Fibroblast of mammary gland (primary cell): ENCODE results near the gene DGCR8.

Source experiments
- DNase-seq: peaks from one replicate; pipeline ENCODE4 v3.0.0-alpha.2; 2010; ENCODE audit warnings: low read depth
- H3K4me3 ChIP-seq: 2 replicates; pipeline ENCODE4 v1.5.1; 2011; ENCODE audit warnings: low read depth, mild to moderate bottlenecking, low read length, moderate library complexity; ENCODE audit not compliant: control insufficient read depth
- TF ChIP-seq, protein P1 (sequence below): conservative IDR thresholded peaks from 2 replicates; pipeline ENCODE4 v1.5.1; 2011; ENCODE audit warnings: low read depth, low read length, inconsistent platforms; ENCODE audit not compliant: control insufficient read depth, insufficient read depth

Gene DGCR8

DNA sequence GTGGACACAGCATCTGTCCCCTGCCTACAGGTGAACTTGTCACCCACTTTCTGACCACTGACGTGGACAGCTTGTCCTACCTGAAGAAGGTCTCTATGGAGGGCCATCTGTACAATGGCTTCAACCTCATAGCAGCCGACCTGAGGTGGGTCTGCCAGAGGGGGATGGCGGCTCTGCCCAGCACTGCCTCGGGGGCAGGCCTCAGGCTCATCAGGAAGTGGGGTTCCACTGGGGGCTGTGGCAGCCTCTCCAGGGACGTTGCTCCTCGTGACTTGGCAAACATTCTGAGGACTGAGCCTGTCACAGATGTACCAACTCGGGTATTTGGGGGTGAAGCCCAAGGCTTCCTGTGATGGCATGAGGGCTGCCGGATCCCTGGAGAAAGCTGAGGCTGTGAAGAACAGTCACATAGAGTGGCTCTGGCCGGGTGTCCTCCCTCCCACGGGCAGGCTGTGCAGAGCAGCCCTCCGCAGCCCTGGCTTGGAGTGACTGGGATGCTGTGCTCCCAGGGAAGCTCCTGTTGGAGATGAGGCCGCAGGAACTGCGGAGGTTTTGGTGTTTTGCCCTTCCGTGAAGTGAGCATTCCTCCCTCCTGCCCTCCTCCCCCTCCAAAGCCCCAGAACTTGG lies 26.5 kb upstream of the DGCR8 start:
- TF ChIP-seq, protein P1, sequence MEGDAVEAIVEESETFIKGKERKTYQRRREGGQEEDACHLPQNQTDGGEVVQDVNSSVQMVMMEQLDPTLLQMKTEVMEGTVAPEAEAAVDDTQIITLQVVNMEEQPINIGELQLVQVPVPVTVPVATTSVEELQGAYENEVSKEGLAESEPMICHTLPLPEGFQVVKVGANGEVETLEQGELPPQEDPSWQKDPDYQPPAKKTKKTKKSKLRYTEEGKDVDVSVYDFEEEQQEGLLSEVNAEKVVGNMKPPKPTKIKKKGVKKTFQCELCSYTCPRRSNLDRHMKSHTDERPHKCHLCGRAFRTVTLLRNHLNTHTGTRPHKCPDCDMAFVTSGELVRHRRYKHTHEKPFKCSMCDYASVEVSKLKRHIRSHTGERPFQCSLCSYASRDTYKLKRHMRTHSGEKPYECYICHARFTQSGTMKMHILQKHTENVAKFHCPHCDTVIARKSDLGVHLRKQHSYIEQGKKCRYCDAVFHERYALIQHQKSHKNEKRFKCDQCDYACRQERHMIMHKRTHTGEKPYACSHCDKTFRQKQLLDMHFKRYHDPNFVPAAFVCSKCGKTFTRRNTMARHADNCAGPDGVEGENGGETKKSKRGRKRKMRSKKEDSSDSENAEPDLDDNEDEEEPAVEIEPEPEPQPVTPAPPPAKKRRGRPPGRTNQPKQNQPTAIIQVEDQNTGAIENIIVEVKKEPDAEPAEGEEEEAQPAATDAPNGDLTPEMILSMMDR, result no peak
- H3K4me3 ChIP-seq, result no peak overlapping the region
- no peak for DNase-seq

DNA sequence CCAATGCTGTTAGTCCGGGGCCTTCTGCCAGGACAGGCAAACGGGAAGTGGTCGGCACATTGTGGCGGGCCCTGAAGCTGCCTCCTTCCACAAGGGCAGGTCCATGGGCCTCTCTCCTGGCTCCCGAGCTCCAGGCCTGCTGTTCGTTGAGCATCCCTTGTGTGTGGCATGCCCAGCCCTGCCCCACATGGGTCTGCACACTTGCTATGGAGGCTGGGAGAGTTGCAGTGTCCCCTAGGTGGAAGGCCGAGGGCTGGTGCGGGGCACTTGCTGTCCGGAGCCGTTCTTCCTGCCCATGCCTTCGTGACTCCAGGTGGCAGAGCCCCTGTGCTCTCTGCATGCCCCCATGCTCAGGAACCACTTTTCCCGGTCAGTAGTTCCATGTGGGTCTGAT lies 26.0 kb upstream of the DGCR8 start:
- TF ChIP-seq, protein P1, result no peak
- no peak for DNase-seq
- H3K4me3 ChIP-seq, result no peak overlapping the region

DNA sequence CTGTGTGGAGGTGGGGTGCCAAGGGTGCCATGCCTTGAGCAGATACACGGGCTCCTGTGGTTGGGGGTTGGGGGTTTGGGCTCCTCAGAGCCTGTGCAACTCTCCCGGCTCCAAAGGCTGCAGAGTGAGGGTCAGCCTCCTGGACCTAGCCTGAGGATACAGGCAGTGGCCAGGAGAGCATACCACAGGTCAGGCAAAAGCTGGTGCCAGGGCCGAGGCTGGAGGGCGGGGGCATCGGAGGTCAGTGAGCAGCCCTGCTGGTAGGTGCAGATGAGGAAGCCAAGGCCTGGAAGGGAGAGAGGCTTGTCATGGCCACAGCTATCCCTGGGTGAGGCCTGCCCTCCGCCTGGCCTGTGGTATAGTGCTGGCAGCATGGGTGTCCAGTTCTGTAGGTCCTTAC lies 25.6 kb upstream of the DGCR8 start:
- no peak overlapping the region for H3K4me3 ChIP-seq
- TF ChIP-seq, protein P1, result no peak
- DNase-seq, result no peak

DNA sequence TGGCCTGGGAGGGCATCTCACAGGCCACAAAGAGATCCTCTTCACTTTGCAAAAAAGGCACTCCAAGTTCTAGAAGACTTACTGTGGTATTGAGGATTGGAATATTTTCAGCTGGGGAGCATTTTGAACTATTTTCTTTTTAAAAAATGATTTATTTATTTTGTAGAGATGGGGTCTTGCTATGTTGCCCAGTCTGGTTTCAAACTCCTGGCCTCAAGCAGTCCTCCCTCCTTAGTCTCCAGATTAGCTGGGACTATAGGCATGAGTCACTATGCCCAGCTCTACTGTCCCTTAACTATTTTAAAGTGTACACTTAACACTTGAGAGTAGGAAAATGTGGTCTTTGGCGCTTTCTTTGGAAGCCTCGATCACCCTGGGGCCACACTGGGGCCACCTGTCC lies 24.9 kb upstream of the DGCR8 start:
- TF ChIP-seq, protein P1, result no peak
- H3K4me3 ChIP-seq, result no peak overlapping the region
- no peak for DNase-seq

DNA sequence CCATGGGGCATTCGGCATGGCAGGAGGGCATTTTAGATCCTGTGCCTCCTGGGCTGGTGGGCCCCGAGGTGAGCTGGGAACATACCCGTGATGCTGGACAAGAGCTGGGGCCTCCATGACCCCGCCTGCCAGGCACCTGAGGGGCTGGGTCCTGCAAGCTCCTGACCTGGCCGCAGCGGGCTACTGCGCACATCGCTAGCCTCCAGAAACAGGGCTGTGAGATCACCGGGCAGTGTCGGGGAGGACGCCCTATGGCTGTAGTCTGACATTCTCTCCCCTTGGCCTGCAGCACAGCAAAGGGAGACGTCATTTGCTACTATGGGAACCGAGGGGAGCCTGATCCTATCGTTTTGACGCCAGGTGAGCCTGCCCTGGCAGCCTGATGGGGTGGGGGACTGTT lies 24.4 kb upstream of the DGCR8 start:
- H3K4me3 ChIP-seq, result no peak overlapping the region
- TF ChIP-seq, protein P1, result no peak
- DNase-seq, result no peak

DNA sequence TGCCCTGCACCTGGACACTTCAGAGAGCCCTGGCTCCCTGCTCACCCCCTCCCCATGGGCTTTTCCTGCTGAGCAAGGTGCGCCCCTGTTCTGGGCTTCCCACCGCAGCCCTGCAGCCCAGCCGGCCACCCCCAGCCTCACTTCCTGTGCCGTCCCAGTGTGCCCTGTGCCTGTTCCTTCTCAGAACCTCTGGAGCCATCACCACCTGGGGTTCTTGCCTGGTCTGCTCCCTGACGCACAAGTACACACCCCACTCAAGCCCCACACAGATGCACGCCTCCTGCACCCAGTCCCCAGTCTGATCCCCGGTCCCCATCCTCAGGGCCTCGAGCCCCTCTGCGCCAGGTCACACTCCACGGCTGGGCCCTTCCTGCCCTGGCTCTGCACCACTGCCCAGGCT lies 23.9 kb upstream of the DGCR8 start:
- TF ChIP-seq, protein P1, result no peak
- no peak for DNase-seq
- H3K4me3 ChIP-seq, result no peak overlapping the region
